Measurements from ENCODE around the gene CHEK2. TPM values are rescaled to one million over a fixed set of nuclear protein-coding genes. Genes with fewer than 3 reads are reported as not detected.

The CHEK2 gene
- polyA plus RNA-seq, 10 donors: 5.0 to 13.2 (median 8.5) TPM

Other genes with a start within 250 kb of the CHEK2 start
- 10 to 100 TPM; 21.0 to 29.9 (median 24.9) TPM for gene TTC28, start 62.0 kb downstream of the CHEK2 start, polyA plus RNA-seq (ENCODE audit: insufficient read length in 10 of 10)
- 10 to 100 TPM; 16.1 to 23.0 (median 19.0) TPM for gene HSCB, start 219 bp upstream of the CHEK2 start, polyA plus RNA-seq (ENCODE audit: insufficient read length in 10 of 10)
- gene CCDC117, start 30.9 kb upstream of the CHEK2 start, polyA plus RNA-seq (ENCODE audit: insufficient read length in 10 of 10): 10 to 100 TPM; 20.8 to 29.8 (median 24.1) TPM
- 10 to 100 TPM; 63.5 to 90.1 (median 73.3) TPM for gene XBP1, start 58.7 kb upstream of the CHEK2 start, polyA plus RNA-seq (ENCODE audit: insufficient read length in 10 of 10)
- gene ZNRF3, start 141.8 kb upstream of the CHEK2 start, polyA plus RNA-seq (ENCODE audit: insufficient read length in 10 of 10): 10 to 100 TPM in 2 of 10 donors, 1 to 10 TPM in 8; 7.6 to 11.3 (median 9.0) TPM

All from muscle of back (tissue), 10 donors.